ENCODE measurements around the gene PCDHA3. TPM values are rescaled to one million over a fixed set of nuclear protein-coding genes. Genes with fewer than 3 reads are reported as not detected.
"Not testable (repeated sequence)": the region's sequence is repeated elsewhere in the genome, so short reads cannot be mapped to it uniquely, and the experiment has no call there.

The PCDHA3 gene
- total RNA-seq, 2 donors from 2014 or later, result not detected

DNA sequence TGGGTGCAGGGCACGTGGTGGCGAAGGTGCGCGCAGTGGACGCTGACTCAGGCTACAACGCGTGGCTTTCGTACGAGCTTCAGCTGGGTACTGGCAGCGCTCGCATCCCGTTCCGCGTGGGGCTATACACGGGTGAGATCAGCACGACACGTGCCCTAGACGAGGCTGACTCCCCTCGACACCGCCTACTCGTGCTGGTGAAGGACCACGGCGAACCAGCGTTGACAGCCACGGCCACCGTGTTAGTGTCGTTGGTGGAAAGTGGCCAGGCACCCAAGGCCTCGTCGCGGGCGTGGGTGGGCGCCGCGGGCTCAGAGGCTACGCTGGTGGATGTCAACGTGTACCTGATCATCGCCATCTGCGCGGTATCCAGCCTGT, 4.2 kb upstream of the PCDHA3 start:
- DNase-seq, result no peak
- Mint-ChIP-seq H3K36me3 (ENCODE audit: low read depth) (no peaks in the 10 kb centered on the region), H3K27me3 (peaks cover 11% of the 10 kb centered on the region), H3K4me1 (no peaks in the 10 kb centered on the region), H3K4me3 (no peak overlapping the region), H3K27ac (no peak overlapping the region)
- no peak for ATAC-seq
- peaks cover 2% of the 10 kb centered on the region for H3K9me3 ChIP-seq (ENCODE audit: control insufficient read depth, low read length, poor library complexity, severe bottlenecking)

DNA sequence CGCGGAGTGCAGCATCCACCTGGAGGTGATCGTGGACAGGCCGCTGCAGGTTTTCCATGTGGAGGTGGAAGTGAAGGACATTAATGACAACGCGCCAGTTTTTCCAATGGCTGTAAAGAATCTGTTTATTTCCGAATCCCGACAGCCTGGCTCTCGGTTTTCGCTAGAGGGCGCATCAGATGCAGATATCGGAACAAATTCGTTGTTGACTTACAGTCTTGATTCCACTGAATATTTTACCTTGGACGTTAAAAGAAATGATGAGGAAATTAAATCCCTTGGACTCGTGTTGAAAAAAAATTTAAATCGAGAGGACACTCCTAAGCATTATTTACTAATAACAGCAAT, 611 bp downstream of the PCDHA3 start:
- H3K36me3 Mint-ChIP-seq (ENCODE audit: low read depth), result no peaks in the 10 kb centered on the region
- peaks cover 12% of the 10 kb centered on the region for H3K27me3 Mint-ChIP-seq
- H3K9me3 ChIP-seq (ENCODE audit: control insufficient read depth, low read length, poor library complexity, severe bottlenecking), result peaks cover 4% of the 10 kb centered on the region
- DNase-seq (no peak), ATAC-seq (no peak)
- H3K4me3 Mint-ChIP-seq, result no peak overlapping the region
- H3K4me1 Mint-ChIP-seq, result no peaks in the 10 kb centered on the region
- H3K27ac Mint-ChIP-seq, result no peak overlapping the region

- H3K27me3 Mint-ChIP-seq, result peaks cover 12% of the 10 kb centered on the region
- not testable (repeated sequence) for DNase-seq, ATAC-seq
Observed at GRCh38 chr5:140802381-140802780, 1.5 kb downstream of the PCDHA3 start.

GRCh38 chr5:140802781-140803271, 2.0 kb downstream of the PCDHA3 start:
- DNase-seq (no peak), ATAC-seq (no peak)
- H3K27me3 Mint-ChIP-seq, result peaks cover 12% of the 10 kb centered on the region
- H3K27ac Mint-ChIP-seq, result no peak overlapping the region
- H3K9me3 ChIP-seq (ENCODE audit: control insufficient read depth, low read length, poor library complexity, severe bottlenecking), result peaks cover 4% of the 10 kb centered on the region
- no peak overlapping the region for H3K4me3 Mint-ChIP-seq
- no peaks in the 10 kb centered on the region for H3K4me1 Mint-ChIP-seq
- no peaks in the 10 kb centered on the region for H3K36me3 Mint-ChIP-seq (ENCODE audit: low read depth)

More at GRCh38 chr5:140802381-140802780, 1.5 kb downstream of the PCDHA3 start:
- not testable (repeated sequence) for H3K4me1 Mint-ChIP-seq; H3K27ac Mint-ChIP-seq; H3K36me3 Mint-ChIP-seq (ENCODE audit: low read depth); H3K9me3 ChIP-seq (ENCODE audit: control insufficient read depth, low read length, poor library complexity, severe bottlenecking); H3K4me3 Mint-ChIP-seq

DNA sequence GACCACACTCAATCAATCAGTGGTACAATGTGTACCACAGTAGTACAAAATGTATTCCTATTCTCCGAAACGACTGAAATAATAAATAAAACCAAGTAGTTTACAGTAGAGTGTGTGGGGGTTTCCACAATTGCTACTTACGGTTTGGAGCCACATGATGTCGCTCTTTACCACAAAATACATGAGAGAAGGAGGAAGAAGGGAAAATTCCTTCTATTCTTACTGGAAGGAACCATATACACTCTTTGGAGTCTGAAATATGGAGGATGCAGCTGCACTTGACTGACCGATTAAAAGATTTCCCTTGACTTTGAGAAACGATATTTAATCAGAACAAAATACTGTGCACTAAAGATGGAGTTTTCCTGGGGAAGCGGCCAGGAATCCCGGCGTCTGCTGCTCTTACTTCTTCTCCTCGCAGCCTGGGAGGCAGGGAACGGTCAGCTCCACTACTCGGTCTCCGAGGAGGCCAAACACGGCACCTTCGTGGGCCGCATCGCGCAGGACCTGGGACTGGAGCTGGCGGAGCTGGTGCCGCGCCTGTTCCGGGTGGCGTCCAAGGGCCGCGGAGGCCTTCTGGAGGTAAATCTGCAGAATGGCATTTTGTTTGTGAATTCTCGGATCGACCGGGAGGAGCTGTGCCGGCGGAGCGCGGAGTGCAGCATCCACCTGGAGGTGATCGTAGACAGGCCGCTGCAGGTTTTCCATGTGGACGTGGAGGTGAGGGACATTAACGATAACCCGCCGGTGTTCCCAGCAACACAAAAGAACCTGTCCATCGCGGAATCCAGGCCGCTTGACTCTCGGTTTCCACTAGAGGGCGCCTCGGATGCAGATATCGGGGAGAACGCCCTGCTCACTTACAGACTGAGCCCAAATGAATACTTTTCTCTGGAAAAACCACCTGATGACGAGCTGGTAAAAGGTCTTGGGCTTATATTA, 6.2 kb downstream of the PCDHA3 start, which contains the start of gene PCDHA4:
Gene PCDHA4, plus strand, starts transcription at position 235 of the 942 bp plus-strand sequence.
- H3K27me3 Mint-ChIP-seq, result peaks cover 12% of the 10 kb centered on the region
- H3K9me3 ChIP-seq (ENCODE audit: control insufficient read depth, low read length, poor library complexity, severe bottlenecking), result peaks cover 4% of the 10 kb centered on the region
- no peak within 1 kb of the TSS for H3K4me3 Mint-ChIP-seq
- H3K27ac Mint-ChIP-seq, result no peak within 1 kb of the TSS
- ATAC-seq (no peak), DNase-seq (no peak)
- H3K36me3 Mint-ChIP-seq (ENCODE audit: low read depth), result no peaks in the 10 kb centered on the region
- H3K4me1 Mint-ChIP-seq, result no peaks in the 10 kb centered on the region

- H3K27ac Mint-ChIP-seq; ATAC-seq; H3K4me3 Mint-ChIP-seq; H3K36me3 Mint-ChIP-seq (ENCODE audit: low read depth); H3K4me1 Mint-ChIP-seq; H3K9me3 ChIP-seq (ENCODE audit: control insufficient read depth, low read length, poor library complexity, severe bottlenecking); DNase-seq: not testable (repeated sequence)
- peaks cover 12% of the 10 kb centered on the region for H3K27me3 Mint-ChIP-seq
Observed at GRCh38 chr5:140808241-140808888, 7.5 kb downstream of the PCDHA3 start.

GRCh38 chr5:140808889-140809291, 8.0 kb downstream of the PCDHA3 start:
- Mint-ChIP-seq H3K27me3 (peaks cover 12% of the 10 kb centered on the region), H3K4me1 (no peaks in the 10 kb centered on the region), H3K4me3 (no peak overlapping the region), H3K27ac (no peak overlapping the region), H3K36me3 (ENCODE audit: low read depth) (no peaks in the 10 kb centered on the region)
- DNase-seq (no peak), ATAC-seq (no peak)
- peaks cover 2% of the 10 kb centered on the region for H3K9me3 ChIP-seq (ENCODE audit: control insufficient read depth, low read length, poor library complexity, severe bottlenecking)

- H3K27ac Mint-ChIP-seq, result no peak within 1 kb of the TSS
- H3K4me1 Mint-ChIP-seq, result no peaks in the 10 kb centered on the region
- H3K9me3 ChIP-seq (ENCODE audit: control insufficient read depth, low read length, poor library complexity, severe bottlenecking), result no peaks in the 10 kb centered on the region
- ATAC-seq (no peak), DNase-seq (no peak)
- H3K36me3 Mint-ChIP-seq (ENCODE audit: low read depth), result no peaks in the 10 kb centered on the region
- H3K27me3 Mint-ChIP-seq, result no peaks in the 10 kb centered on the region
- no peak within 1 kb of the TSS for H3K4me3 Mint-ChIP-seq
Observed at GRCh38 chr5:140821375-140822280, 20.8 kb downstream of the PCDHA3 start, which contains the start of gene PCDHA5. Gene PCDHA5, plus strand, starts transcription at chr5:140821613.

DNA sequence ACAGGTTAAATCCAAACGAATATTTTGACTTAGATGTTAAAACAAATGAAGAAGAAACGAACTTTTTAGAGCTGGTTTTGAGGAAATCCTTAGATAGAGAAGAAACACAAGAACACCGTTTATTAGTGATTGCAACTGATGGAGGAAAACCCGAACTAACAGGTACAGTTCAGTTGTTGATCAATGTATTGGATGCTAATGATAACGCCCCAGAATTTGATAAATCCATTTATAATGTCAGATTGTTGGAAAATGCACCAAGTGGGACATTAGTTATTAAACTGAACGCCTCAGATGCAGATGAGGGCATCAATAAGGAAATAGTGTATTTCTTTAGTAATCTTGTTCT, 21.4 kb downstream of the PCDHA3 start:
- Mint-ChIP-seq H3K36me3 (ENCODE audit: low read depth) (no peaks in the 10 kb centered on the region), H3K4me1 (no peaks in the 10 kb centered on the region), H3K4me3 (no peak overlapping the region), H3K27ac (no peak overlapping the region), H3K27me3 (peaks cover 6% of the 10 kb centered on the region)
- no peak for DNase-seq
- ATAC-seq, result no peak
- H3K9me3 ChIP-seq (ENCODE audit: control insufficient read depth, low read length, poor library complexity, severe bottlenecking), result no peaks in the 10 kb centered on the region

GRCh38 chr5:140822969-140823368, 22.1 kb downstream of the PCDHA3 start:
- H3K36me3 Mint-ChIP-seq (ENCODE audit: low read depth); ATAC-seq; H3K4me1 Mint-ChIP-seq; H3K27ac Mint-ChIP-seq; H3K4me3 Mint-ChIP-seq; DNase-seq; H3K9me3 ChIP-seq (ENCODE audit: control insufficient read depth, low read length, poor library complexity, severe bottlenecking): not testable (repeated sequence)
- H3K27me3 Mint-ChIP-seq, result peaks cover 12% of the 10 kb centered on the region

- H3K4me3 Mint-ChIP-seq, result no peak overlapping the region
- ATAC-seq (no peak), DNase-seq (no peak)
- H3K27me3 Mint-ChIP-seq, result peaks cover 17% of the 10 kb centered on the region
- no peaks in the 10 kb centered on the region for H3K36me3 Mint-ChIP-seq (ENCODE audit: low read depth)
- no peaks in the 10 kb centered on the region for H3K4me1 Mint-ChIP-seq
- H3K27ac Mint-ChIP-seq, result no peak overlapping the region
- no peaks in the 10 kb centered on the region for H3K9me3 ChIP-seq (ENCODE audit: control insufficient read depth, low read length, poor library complexity, severe bottlenecking)
Observed at GRCh38 chr5:140823475-140823874, 22.6 kb downstream of the PCDHA3 start.

DNA sequence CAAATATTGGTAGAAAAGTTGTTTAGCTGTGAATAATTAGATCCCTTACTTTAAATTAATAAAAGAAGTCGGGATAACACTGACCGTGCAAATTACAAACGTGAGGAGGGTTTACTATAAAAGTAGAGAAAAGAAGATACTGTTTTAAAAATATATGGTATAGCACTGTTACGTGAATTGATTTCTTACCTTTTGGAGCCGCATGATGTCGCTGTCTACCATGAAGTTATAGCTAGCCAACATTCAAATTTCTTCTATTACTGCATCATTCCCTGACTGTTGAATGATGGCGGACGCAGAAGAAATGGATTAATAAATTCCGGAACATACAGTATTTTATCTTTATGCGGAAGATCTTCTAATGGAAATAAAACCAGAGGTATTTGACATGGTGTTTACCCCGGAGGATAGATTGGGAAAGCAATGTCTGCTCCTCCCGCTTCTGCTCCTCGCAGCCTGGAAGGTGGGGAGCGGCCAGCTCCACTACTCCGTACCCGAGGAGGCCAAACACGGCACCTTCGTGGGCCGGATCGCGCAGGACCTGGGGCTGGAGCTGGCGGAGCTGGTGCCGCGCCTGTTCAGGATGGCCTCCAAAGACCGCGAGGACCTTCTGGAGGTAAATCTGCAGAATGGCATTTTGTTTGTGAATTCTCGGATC, 27.0 kb downstream of the PCDHA3 start, which contains the start of gene PCDHA6:
Gene PCDHA6, plus strand, starts transcription at position 257 of the 658 bp plus-strand sequence. Its CDS starts 132 bp downstream, at position 389.
- H3K9me3 ChIP-seq (ENCODE audit: control insufficient read depth, low read length, poor library complexity, severe bottlenecking), result no peaks in the 10 kb centered on the region
- ATAC-seq (no peak), DNase-seq (no peak)
- Mint-ChIP-seq H3K27me3 (peaks cover 18% of the 10 kb centered on the region), H3K4me3 (no peak within 1 kb of the TSS), H3K4me1 (no peaks in the 10 kb centered on the region), H3K36me3 (ENCODE audit: low read depth) (no peaks in the 10 kb centered on the region), H3K27ac (no peak within 1 kb of the TSS)
